IMR-90 (cell line): ENCODE results near the gene SOCS2. TPM values are rescaled to one million over a fixed set of nuclear protein-coding genes. Genes with fewer than 3 reads are reported as not detected.

ENCODE experiments used
- ATAC-seq: fragments of 200-7000 bp; cut with Tn5 transposase; 2 replicates; pipeline ENCODE4 v1.9.1; 2020; ENCODE audit warnings: low read depth, mild to moderate bottlenecking, moderate library complexity
- BruUV-seq: library from RNA; stranded (reverse); fragments of 400-500 nt; replicated peaks from 2 replicates; lab custom pipeline; 2021; lab: Mats Ljungman, UMichigan
- CTCF ChIA-PET: fragments of 300-600 bp; formaldehyde crosslinking; extraction: SDS; loops from one replicate; lab custom pipeline; 2021; ENCODE audit warnings: antibody characterized with exemption; lab: Yijun Ruan, JAX
- POLR2A ChIA-PET: fragments of 300-600 bp; sonication (Branson Sonifier 250); formaldehyde crosslinking; loops from one replicate; lab custom pipeline; 2022; ENCODE audit warnings: antibody characterized with exemption; ENCODE audit not compliant: unreplicated experiment; lab: Charles Lee
- DNase-seq: peaks from one replicate; pipeline ENCODE4 v3.0.0; 2013
- H2AFZ ChIP-seq: replicated peaks from 2 replicates; pipeline ENCODE3; 2013; ENCODE audit warnings: low read length, mild to moderate bottlenecking; ENCODE audit not compliant: poor library complexity
- H2AK5ac ChIP-seq: 2 replicates; pipeline ENCODE4 v1.6.1; 2013; ENCODE audit warnings: low read depth, low read length, inconsistent platforms
- H2AK9ac ChIP-seq: replicated peaks from 2 replicates; pipeline ENCODE3; 2013; ENCODE audit warnings: mild to moderate bottlenecking, low read depth, low read length, moderate library complexity; ENCODE audit not compliant: poor library complexity
- H2BK120ac ChIP-seq: 2 replicates; pipeline ENCODE4 v1.6.1; 2013; ENCODE audit warnings: low read depth, low read length, inconsistent platforms
- H2BK15ac ChIP-seq: 3 replicates; pipeline ENCODE4 v1.6.1; 2013; ENCODE audit warnings: low read depth, low read length, inconsistent platforms
- H2BK20ac ChIP-seq: 2 replicates; pipeline ENCODE4 v1.6.1; 2013; ENCODE audit warnings: low read depth, mild to moderate bottlenecking, inconsistent platforms, low read length, moderate library complexity
- H2BK5ac ChIP-seq: 2 replicates; pipeline ENCODE4 v1.6.1; 2013; ENCODE audit warnings: mild to moderate bottlenecking, low read depth, low read length, inconsistent platforms; ENCODE audit not compliant: poor library complexity, severe bottlenecking
- H3K14ac ChIP-seq: replicated peaks from 2 replicates; pipeline ENCODE4 v1.6.1; 2013; ENCODE audit warnings: low read depth, low read length, inconsistent platforms
- H3K18ac ChIP-seq: 2 replicates; pipeline ENCODE4 v1.6.1; 2013; ENCODE audit warnings: low read depth, low read length, control low read depth
- H3K23ac ChIP-seq: 2 replicates; pipeline ENCODE4 v1.6.1; 2013; ENCODE audit warnings: low read depth, low read length, inconsistent platforms
- H3K27ac ChIP-seq: 2 replicates; pipeline ENCODE4 v1.5.1; 2013; ENCODE audit warnings: mild to moderate bottlenecking, control low read depth, low read length; ENCODE audit not compliant: insufficient read depth
- H3K27me3 ChIP-seq: 2 replicates; pipeline ENCODE4 v1.6.1; 2013; ENCODE audit warnings: low read length; ENCODE audit not compliant: control insufficient read depth, insufficient read depth
- H3K36me3 ChIP-seq: 2 replicates; pipeline ENCODE4 v1.6.1; 2013; ENCODE audit warnings: low read length, mixed read lengths; ENCODE audit not compliant: control insufficient read depth, insufficient read depth
- H3K4ac ChIP-seq: 2 replicates; pipeline ENCODE4 v1.6.1; 2013; ENCODE audit warnings: low read depth, low read length, inconsistent platforms
- H3K4me1 ChIP-seq: 2 replicates; pipeline ENCODE4 v1.6.1; 2013; ENCODE audit warnings: low read length, mixed read lengths; ENCODE audit not compliant: control insufficient read depth, insufficient read depth
- H3K4me2 ChIP-seq: 2 replicates; pipeline ENCODE4 v1.6.1; 2013; ENCODE audit warnings: low read depth, mild to moderate bottlenecking, control low read depth, low read length, moderate library complexity
- H3K4me3 ChIP-seq: 2 replicates; pipeline ENCODE4 v1.5.1; 2013; ENCODE audit warnings: low read depth, mild to moderate bottlenecking, control low read depth, low read length, moderate library complexity; ENCODE audit not compliant: insufficient read depth
- H3K56ac ChIP-seq: 2 replicates; pipeline ENCODE4 v1.6.1; 2013; ENCODE audit warnings: low read length, inconsistent platforms; ENCODE audit not compliant: insufficient read depth; ENCODE audit errors: extremely low read depth
- H3K79me1 ChIP-seq, 2 experiments: 2 replicates each; pipeline ENCODE4 v1.6.1; 2013; ENCODE audit warnings: low read length in 2 of 2, inconsistent platforms in 1 of 2, low read depth in 1 of 2
- H3K9ac ChIP-seq: 2 replicates; pipeline ENCODE4 v1.6.1; 2013; ENCODE audit warnings: low read depth, low read length, control low read depth
- H3K9me1 ChIP-seq: 2 replicates; pipeline ENCODE4 v1.6.1; 2013; ENCODE audit warnings: low read length, inconsistent platforms; ENCODE audit not compliant: insufficient read depth
- H3K9me3 ChIP-seq: 2 replicates; pipeline ENCODE4 v1.6.1; 2013; ENCODE audit warnings: low read length; ENCODE audit not compliant: control insufficient read depth, insufficient read depth
- H4K20me1 ChIP-seq: 2 replicates; pipeline ENCODE4 v1.6.1; 2013; ENCODE audit warnings: low read length, inconsistent platforms; ENCODE audit not compliant: insufficient read depth
- H4K5ac ChIP-seq: 2 replicates; pipeline ENCODE4 v1.6.1; 2013; ENCODE audit warnings: mild to moderate bottlenecking, low read depth, low read length, control low read depth
- H4K8ac ChIP-seq, 2 experiments: 2 replicates each; pipeline ENCODE4 v1.6.1; 2013; ENCODE audit warnings: low read depth in 2 of 2, low read length in 2 of 2, control low read depth in 1 of 2, inconsistent platforms in 1 of 2
- H4K91ac ChIP-seq: 2 replicates; pipeline ENCODE4 v1.6.1; 2013; ENCODE audit warnings: low read depth, low read length, inconsistent platforms; ENCODE audit not compliant: insufficient read depth
- BHLHE40 ChIP-seq: fragments of 150-350 bp; IDR thresholded peaks from 2 replicates; pipeline ENCODE4 v1.6.1; 2016; ENCODE audit warnings: mild to moderate bottlenecking, low read depth, low read length
- CEBPB ChIP-seq: IDR thresholded peaks from 2 replicates; pipeline ENCODE4 v1.6.1; 2012; ENCODE audit warnings: low read depth, low read length, improper control_type of control experiment
- CHD1 ChIP-seq: IDR thresholded peaks from 2 replicates; pipeline ENCODE4 v1.6.1; 2012; ENCODE audit warnings: low read depth, low read length, improper control_type of control experiment
- FOS ChIP-seq: fragments of 150-350 bp; IDR thresholded peaks from 2 replicates; pipeline ENCODE4 v1.6.1; 2016; ENCODE audit warnings: low read depth, low read length
- MAFK ChIP-seq: IDR thresholded peaks from 2 replicates; pipeline ENCODE4 v1.6.1; 2012; ENCODE audit warnings: low read depth, low read length, improper control_type of control experiment
- MAZ ChIP-seq: IDR thresholded peaks from 2 replicates; pipeline ENCODE4 v1.6.1; 2012; ENCODE audit warnings: low read depth, mild to moderate bottlenecking, low read length, improper control_type of control experiment, moderate library complexity, borderline replicate concordance
- NFE2L2 ChIP-seq: fragments of 150-350 bp; IDR thresholded peaks from 2 replicates; pipeline ENCODE4 v1.6.1; 2016; ENCODE audit warnings: low read depth, mild to moderate bottlenecking, low read length
- POLR2A ChIP-seq: IDR thresholded peaks from 2 replicates; pipeline ENCODE4 v1.6.1; 2012; ENCODE audit warnings: mild to moderate bottlenecking, low read depth, low read length
- RAD21 ChIP-seq: IDR thresholded peaks from 2 replicates; pipeline ENCODE4 v1.6.1; 2012; ENCODE audit warnings: low read length, improper control_type of control experiment
- RCOR1 ChIP-seq: IDR thresholded peaks from 2 replicates; pipeline ENCODE4 v1.6.1; 2012; ENCODE audit warnings: mild to moderate bottlenecking, low read length, improper control_type of control experiment; ENCODE audit not compliant: insufficient replicate concordance
- RFX5 ChIP-seq: IDR thresholded peaks from 2 replicates; pipeline ENCODE4 v1.8.0; 2012; ENCODE audit warnings: low read depth, mild to moderate bottlenecking, low read length, moderate library complexity
- WGBS, 2 experiments: methylation state at CpG; one replicate each; pipeline versions ENCODE4 v1.1.5 to v1.1.7; 2013; ENCODE audit warnings: missing lambda C conversion rate in 2 of 2; ENCODE audit not compliant: insufficient read length in 1 of 2; ENCODE audit errors: extremely low coverage in 2 of 2; 5-methylcytosine and 5-hydroxymethylcytosine counted together
- dilution Hi-C: fragments of 300-500 bp; cut with HindIII; formaldehyde crosslinking; loops from one replicate; pipeline ENCODE4 v1.14.3; 2018; ENCODE audit warnings: low sequenced_read_pairs; ENCODE audit not compliant: unreplicated experiment
- in situ Hi-C: fragments of 300-500 bp; cut with MboI; formaldehyde crosslinking; loops from 3 replicates; pipeline ENCODE4 v1.14.3; 2019; ENCODE audit warnings: low sequenced_read_pairs, inconsistent platforms, mixed read lengths
- intact Hi-C: fragments of 100-400 bp; cut with micrococcal nuclease; formaldehyde crosslinking; loops from 2 replicates; pipeline ENCODE4 v1.10.0; 2022
- polyA plus RNA-seq, 3 experiments: library from polyadenylated mRNA; depleted of rRNA; stranded (reverse); fragments of >200 nt; gene quantifications; 2 replicates each; pipeline ENCODE4 v1.2.3, GENCODE V29; 2012; ENCODE audit warnings: low replicate concordance in 1 of 3
- total RNA-seq: library from RNA; depleted of rRNA; stranded (reverse); fragments of >200 nt; gene quantifications from 2 replicates; pipeline ENCODE4 v1.2.3, GENCODE V29; 2012
- TF ChIP-seq, protein P1 (sequence below): fragments of 150-350 bp; IDR thresholded peaks from 2 replicates; pipeline ENCODE4 v1.6.1; 2017; ENCODE audit warnings: mild to moderate bottlenecking, antibody characterized with exemption, low read length, low read depth
- TF ChIP-seq, protein P2 (sequence below): fragments of 150-350 bp; IDR thresholded peaks from 2 replicates; pipeline ENCODE4 v1.6.1; 2016; ENCODE audit warnings: low read depth, mild to moderate bottlenecking, low read length, moderate library complexity, borderline replicate concordance

The SOCS2 gene
- total and polyA plus RNA-seq, 2 of the 4 experiments (the other 2 are of a cell fraction) = 12.0 to 12.4 TPM

DNA sequence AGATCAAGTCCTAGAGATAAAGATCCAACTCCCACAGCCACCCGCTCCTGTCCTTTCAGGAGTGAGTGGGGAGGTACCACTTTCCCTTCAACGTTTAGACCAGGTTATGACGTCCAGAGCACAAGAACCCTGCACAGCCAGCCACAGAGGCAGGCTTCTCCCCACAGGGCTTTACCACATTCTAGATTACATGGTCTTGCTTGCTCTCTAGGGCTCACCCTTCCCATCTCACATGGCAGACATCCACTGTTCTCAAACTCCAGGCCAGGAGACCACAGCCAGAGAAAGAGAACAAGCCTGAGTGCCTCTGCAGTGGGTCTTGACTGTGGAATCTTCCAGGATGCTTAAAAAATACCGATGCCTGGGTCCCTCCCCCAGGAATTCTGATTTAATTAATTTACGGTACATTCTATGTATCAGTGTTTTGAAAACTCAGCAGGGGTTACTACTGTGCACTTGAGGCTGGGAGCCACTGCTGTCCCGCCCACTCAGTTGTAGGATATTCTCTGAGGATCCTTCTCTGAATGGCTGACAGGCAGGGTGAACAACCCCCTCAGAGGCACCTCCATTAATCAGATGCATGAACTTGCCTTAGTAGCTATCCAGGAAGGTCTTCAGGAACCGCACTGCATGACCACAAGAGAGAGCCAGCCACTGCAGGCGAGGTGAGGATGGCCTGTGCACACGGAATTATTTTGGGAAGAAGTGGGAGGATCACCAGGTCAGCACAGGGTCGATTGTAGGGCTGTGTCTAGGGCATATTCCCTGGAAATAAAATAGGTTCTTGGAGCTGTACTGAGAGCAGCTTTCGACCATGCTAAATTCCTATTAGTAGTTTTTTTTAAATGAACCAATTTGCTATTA, 21.5 kb upstream of the SOCS2 start (continued):
- TF ChIP-seq CHD1 (no peak), POLR2A (no peak)

DNA sequence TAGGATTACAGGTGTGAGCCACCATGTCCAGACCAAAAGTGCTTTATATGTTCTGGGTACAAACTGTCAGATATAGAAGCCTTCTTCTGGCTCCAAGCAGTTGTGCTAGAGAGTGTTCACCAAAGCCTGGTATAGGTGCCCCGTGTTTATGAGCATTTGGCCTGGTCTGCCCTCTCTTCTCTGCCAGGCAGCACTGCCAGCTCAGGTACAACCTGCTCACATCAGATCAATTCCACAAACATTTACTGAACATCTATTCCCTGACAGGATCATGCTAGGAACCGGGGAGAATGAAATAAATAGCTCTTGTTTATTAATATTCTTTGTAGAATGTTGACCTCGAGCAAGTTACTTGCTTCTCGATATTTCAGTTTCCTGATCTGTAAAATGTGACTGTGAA, 20.0 kb upstream of the SOCS2 start:
- Histone ChIP-seq H3K9ac (no peak overlapping the region), H3K4me2 (no peak overlapping the region), H2AK5ac (no peak overlapping the region), H3K4ac (no peak overlapping the region), H3K27ac (no peak overlapping the region), H2AFZ (no peak overlapping the region), H2BK20ac (no peak overlapping the region), H2AK9ac (no peak overlapping the region), H3K36me3 (peaks cover 2% of the 10 kb centered on the region; the same call in 1 of the 2 replicates), H3K27me3 (no peaks in the 10 kb centered on the region), H4K8ac (no peak overlapping the region), H2BK120ac (no peak overlapping the region), H4K5ac (no peak overlapping the region), H3K9me3 (no peaks in the 10 kb centered on the region), H3K9me1 (0 out of 2 replicates have a peak, but pooled peaks cover 9% of the 10 kb centered on the region), H3K14ac (no peak overlapping the region), H2BK5ac (no peak overlapping the region), H4K91ac (no peak overlapping the region), H4K20me1 (no peaks in the 10 kb centered on the region), H3K23ac (no peak overlapping the region), H3K4me1 (no peaks in the 10 kb centered on the region), H3K79me1 (peaks cover 0 to 18% of the 10 kb centered on the region in 2 experiments; a peak in 3 of 4 replicates), H3K4me3 (no peak overlapping the region), H2BK15ac (no peak overlapping the region), H3K56ac (no peak overlapping the region), H3K18ac (no peak overlapping the region)
- CTCF ChIA-PET = interaction anchor here (0.6 to 0.9 kb wide), 3 partner anchors 9 to 142 kb away, joined by 3 read pairs; no protein-coding TSS in a partner anchor
- POLR2A ChIA-PET = no interaction called here
- no peak for TF ChIP-seq MAZ
- no peak for TF ChIP-seq RAD21
- no peak for TF ChIP-seq BHLHE40
- no peak for TF ChIP-seq NFE2L2
- TF ChIP-seq RFX5 = no peak
- no peak for TF ChIP-seq FOS
- TF ChIP-seq, protein P1, sequence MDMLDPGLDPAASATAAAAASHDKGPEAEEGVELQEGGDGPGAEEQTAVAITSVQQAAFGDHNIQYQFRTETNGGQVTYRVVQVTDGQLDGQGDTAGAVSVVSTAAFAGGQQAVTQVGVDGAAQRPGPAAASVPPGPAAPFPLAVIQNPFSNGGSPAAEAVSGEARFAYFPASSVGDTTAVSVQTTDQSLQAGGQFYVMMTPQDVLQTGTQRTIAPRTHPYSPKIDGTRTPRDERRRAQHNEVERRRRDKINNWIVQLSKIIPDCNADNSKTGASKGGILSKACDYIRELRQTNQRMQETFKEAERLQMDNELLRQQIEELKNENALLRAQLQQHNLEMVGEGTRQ = no peak
- TF ChIP-seq RCOR1 = no peak
- TF ChIP-seq CEBPB = no peak
- TF ChIP-seq, protein P2, sequence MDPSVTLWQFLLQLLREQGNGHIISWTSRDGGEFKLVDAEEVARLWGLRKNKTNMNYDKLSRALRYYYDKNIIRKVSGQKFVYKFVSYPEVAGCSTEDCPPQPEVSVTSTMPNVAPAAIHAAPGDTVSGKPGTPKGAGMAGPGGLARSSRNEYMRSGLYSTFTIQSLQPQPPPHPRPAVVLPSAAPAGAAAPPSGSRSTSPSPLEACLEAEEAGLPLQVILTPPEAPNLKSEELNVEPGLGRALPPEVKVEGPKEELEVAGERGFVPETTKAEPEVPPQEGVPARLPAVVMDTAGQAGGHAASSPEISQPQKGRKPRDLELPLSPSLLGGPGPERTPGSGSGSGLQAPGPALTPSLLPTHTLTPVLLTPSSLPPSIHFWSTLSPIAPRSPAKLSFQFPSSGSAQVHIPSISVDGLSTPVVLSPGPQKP = no peak
- no peak for TF ChIP-seq MAFK
- TF ChIP-seq POLR2A = no peak
- no TSS peak for BruUV-seq
- ATAC-seq (no peak), DNase-seq (no peak)
- in situ Hi-C loops (no loop called here), intact Hi-C loops (no loop called here), dilution Hi-C loops (no loop called here)
- no CpG with 5 or more reads among the region's 4 CpGs for WGBS, 2 experiments
